Stimulated activated CD8-positive, alpha-beta memory T cell treated with anti-CD3 and anti-CD28 coated beads, Interleukin-12 subunit alpha, Interleukin-12 subunit beta, amount 100 ng/mL, for 4 hours (primary cell): ENCODE data around the gene CELF4.

Experiments
- DNase-seq: peaks from one replicate; pipeline ENCODE4 v3.0.0-alpha.2; 2020; ENCODE audit warnings: low read depth

CELF4 gene

GRCh38 chr18:37412333-37412732 lies 153.3 kb downstream of the CELF4 start:
- DNase-seq: no peak

GRCh38 chr18:37409878-37410277 lies 155.7 kb downstream of the CELF4 start:
- DNase-seq: no peak

DNA sequence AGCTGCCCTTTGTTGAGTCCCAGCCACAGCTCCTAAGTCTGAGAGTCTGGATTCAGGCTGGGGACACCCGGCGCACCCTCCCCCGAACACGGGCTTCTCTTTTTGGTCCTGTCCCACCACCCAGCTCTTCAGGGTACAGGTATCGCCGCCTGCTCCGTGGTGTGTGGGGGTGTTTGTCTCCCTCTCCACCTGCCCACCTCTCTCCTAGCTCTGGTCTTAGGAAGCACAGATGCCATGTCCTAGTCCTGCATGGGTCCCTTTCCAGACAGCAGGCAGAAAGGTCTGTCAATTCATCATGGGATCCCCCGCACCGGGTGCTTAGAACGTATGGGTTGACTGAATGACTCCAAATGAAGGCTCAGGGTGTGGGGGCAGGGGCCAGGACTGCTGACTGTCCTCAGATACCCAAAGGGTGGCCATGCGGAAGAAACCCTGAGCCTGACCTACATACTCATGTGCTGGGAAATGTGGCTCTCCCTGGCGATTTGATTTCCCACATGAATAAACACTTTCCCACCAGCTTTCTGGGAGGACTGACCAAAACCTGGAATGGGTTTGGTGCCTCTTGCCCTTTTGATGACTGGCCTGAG lies 156.8 kb downstream of the CELF4 start:
- no peak for DNase-seq

GRCh38 chr18:37407571-37407970 lies 158.0 kb downstream of the CELF4 start:
- no peak for DNase-seq

GRCh38 chr18:37405772-37406171 lies 159.8 kb downstream of the CELF4 start:
- no peak for DNase-seq

GRCh38 chr18:37405229-37405628 lies 160.4 kb downstream of the CELF4 start:
- DNase-seq: no peak

DNA sequence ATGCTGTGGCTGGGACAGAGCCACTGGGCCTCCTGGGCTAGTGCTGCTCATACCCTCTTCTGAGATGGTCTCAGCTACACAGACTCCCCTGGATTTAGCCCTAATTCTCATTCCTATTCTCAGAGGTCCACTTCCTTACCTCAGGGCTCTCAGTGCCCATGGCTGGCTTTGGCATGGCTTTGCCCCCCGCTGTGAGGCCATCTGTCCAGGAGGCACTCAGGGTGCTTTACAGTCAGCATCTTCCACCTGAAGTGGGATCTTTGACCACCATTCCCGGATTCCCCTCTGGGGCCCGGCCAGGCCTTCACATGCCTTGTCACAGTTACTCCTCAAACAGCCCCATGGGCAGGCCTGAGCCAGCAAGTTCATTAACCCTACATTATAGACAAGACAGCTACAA lies 161.8 kb downstream of the CELF4 start:
- no peak for DNase-seq

GRCh38 chr18:37403100-37403781 lies 162.4 kb downstream of the CELF4 start:
- DNase-seq: no peak

GRCh38 chr18:37402735-37403099 lies 162.9 kb downstream of the CELF4 start:
- DNase-seq: no peak

DNA sequence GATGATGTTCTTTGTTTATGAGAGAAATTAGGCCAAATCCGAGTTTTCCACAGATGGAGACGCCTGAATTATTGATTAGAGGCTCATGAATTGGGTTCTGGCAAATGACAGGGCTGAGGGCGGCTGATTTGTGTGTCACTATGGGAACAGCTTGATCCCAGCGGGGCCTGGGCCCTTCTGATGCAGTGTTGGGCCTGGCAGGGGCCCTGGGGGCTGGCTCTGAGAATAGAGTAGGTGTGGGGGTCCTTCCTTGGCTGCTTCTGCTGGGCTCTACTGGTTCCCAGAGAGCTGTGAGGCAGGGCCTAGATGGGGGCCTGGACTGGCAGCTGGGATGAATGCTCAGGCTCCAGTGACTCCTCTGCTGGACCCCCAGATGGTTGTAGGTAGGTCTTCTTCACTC lies 164.8 kb downstream of the CELF4 start:
- no peak for DNase-seq

GRCh38 chr18:37398248-37398920 lies 167.2 kb downstream of the CELF4 start:
- no peak for DNase-seq

GRCh38 chr18:37397814-37398213 lies 167.8 kb downstream of the CELF4 start:
- DNase-seq: no peak

DNA sequence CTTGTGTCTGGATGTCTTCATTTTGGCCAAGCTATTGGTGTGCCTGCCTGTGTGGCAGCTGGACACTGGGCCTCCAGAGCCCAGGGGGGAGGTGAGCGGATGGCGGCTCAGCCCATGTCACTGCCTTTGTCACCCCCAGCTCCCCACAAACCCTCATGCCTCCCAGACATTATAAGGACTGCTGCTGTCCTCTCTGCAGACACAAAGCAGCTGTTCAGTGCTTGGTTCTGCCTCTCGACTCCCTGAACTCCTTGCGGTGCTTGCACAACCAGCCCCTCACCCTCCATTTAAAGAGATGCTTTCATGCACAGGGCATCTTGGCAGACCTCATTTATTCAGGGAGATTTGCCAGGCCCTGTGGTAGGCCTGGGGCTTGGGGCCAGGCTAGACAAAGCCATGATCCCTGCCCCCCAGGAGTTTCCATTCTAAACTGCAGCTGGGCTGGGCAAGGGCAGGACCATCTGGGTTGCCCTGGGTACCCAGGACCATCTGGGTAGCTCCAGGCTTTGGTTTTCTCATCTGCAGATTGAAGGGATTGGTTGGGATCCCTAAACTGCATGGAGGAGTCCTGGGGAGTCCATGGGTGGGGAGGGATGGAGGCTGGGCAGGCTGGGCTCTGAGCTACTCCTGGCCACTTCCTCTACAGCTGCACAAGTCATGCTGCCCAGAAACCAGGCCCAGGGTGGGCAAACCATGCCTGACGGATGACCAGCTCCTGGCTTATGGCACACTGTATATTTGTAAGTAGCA lies 168.5 kb downstream of the CELF4 start:
- DNase-seq: no peak

DNA sequence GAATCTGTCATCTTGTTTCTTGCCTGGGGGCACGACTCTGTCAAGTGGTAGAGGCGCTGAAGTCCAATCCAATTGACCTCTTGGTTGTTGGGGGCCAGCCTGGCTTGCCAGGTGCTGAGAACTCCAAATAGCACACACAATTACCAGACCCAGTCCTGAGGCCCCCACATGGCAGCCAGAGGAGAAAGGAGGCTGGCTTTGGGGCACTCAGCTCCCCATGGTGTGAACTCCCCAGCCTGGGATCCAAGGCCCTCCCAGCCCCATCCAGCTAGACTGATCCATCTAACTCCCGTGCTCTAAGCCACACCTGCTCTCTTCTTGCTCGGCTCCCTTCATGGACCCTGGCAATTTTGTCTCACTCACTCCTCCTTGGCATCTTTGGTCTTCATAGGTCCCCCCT lies 170.0 kb downstream of the CELF4 start:
- no peak for DNase-seq

DNA sequence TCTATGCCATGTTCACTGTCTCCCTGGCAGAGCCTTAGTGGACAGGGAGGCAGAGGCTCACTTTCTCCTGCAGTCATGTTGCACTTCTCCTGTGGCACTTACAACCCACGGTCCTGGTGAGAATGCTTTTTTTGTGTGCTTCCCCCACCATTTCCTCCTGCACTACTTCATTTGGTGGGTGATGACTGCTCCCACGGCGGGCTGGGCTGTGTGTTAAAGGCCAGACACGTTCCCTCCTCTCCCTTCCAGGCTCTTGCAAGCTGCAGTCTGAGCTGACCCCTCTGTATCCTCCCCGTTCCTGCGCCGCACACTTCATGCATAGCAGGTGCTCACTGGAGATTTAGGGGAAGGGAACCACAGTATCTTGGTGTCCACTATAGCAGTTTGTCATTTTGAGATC lies 170.5 kb downstream of the CELF4 start:
- DNase-seq: no peak

GRCh38 chr18:37394610-37394965 lies 171.0 kb downstream of the CELF4 start:
- DNase-seq: no peak

GRCh38 chr18:37393945-37394609 lies 171.5 kb downstream of the CELF4 start:
- no peak for DNase-seq

DNA sequence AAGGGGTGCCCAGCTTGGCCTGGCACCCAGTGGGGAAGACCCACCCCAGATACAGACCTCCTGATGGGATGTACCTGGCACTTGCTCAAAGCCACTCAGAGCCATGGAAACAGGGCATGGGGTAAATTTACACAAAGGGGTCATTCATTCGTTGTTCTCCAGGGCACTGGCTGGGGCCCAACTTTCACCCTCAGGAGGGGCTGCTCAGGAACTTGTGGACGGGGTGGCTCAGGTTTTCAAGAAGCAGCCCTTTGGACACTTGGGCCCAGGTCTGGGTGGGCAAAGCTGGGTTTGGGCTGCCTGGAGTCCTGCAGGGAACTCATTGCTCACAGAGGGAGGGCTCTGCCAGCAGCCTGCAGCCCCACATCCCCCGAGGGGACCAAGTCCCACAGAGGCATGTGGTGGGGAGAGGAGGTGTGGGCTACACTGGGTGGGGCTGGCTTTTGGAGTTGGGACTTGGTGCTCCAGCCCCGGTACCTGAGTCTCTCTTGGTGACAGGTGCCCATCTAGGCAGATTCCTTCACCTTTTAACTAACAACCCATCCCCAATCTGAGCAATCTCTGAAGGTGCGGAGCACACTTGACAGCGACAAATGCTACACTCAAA lies 172.3 kb downstream of the CELF4 start:
- DNase-seq: no peak

DNA sequence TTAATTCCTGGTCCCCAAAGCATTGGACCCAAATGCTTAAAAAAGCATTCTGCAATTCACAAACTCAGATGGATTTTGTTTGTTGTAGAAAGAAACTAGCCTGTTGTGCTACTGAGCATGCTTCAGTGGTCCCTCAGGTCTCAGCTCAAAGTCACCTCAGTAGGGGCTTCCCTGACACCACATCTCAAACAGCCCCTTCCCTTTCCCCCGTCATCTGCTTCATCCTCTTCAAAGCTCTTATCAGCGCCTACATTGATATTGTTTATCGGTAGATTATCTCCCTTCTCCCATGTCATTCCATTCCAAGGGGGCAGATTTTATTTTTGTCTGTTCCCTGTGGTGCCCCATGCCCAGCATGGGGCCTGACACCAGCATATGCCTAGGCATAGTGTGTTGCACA lies 172.9 kb downstream of the CELF4 start:
- no peak for DNase-seq

DNA sequence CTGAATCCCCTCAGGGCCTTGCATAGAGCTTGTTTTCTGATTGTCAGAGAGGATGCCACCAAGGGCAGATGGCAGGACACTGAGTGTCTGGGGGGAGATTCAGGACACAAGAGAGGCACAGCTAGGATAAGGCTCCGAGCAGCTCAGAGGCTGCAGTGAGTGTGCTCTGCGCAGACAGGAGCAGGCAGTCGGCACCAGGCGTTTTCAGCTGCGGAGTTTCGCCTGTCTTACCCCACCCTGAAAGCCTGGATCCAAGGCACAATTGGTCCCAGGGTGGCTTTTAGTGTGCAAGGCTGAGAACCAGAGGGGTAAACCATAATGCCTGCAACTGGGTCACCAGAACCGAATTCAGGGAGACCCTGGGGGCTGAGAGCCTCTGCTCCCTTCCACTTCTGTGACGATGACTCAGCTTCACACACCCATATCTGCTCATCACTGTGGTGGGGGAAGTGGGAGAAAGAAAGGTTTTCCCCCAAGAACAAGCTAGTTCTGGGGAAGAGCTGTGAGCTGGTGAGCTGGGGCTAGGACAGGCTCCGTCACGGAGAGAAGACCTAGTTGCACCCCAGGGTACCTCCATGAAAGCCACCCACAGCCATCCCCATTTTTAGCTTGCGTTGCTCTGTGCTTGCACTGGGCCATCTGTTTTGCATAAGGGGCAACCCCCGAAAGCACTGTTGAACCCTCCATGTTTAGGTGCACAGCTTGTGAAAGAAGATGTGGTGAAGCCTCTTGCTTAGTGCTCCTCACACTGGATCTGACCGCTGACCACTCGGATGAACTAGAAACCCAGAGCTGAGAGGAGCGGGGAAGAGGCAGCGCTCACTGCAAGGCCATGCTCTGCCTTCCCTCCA lies 173.7 kb downstream of the CELF4 start:
- no peak for DNase-seq

GRCh38 chr18:37391156-37391555 lies 174.4 kb downstream of the CELF4 start:
- no peak for DNase-seq
